ENCODE results near the gene ADGRV1.

ADGRV1 gene

GRCh38 chr5:90983148-90983547, 424.6 kb downstream of the ADGRV1 start:
- H3K4me3 ChIP-seq (ENCODE audit: low read depth, low read length): no peak overlapping the region
- no peak for TF ChIP-seq CTCF (IDR thresholded peaks at IDR 0.05; ENCODE audit: low read depth, low read length, missing control alignments)
- in situ Hi-C loops (cut with HindIII; ENCODE audit: low sequenced_read_pairs): no loop called here
- DNase-seq (ENCODE audit: low read depth): peak; percentile 33

GRCh38 chr5:90983711-90984124, 425.1 kb downstream of the ADGRV1 start:
- no peak for TF ChIP-seq CTCF (IDR thresholded peaks at IDR 0.05; ENCODE audit: low read depth, low read length, missing control alignments)
- DNase-seq (ENCODE audit: low read depth): no peak
- no peak overlapping the region for H3K4me3 ChIP-seq (ENCODE audit: low read depth, low read length)
- in situ Hi-C loops (cut with HindIII; ENCODE audit: low sequenced_read_pairs): no loop called here

- TF ChIP-seq CTCF (IDR thresholded peaks at IDR 0.05; ENCODE audit: low read depth, low read length, missing control alignments): no peak
- in situ Hi-C loops (cut with HindIII; ENCODE audit: low sequenced_read_pairs): no loop called here
- no peak for DNase-seq (ENCODE audit: low read depth)
- H3K4me3 ChIP-seq (ENCODE audit: low read depth, low read length): no peak overlapping the region
Measured at GRCh38 chr5:90985341-90985740, 426.7 kb downstream of the ADGRV1 start.

- in situ Hi-C loops (cut with HindIII; ENCODE audit: low sequenced_read_pairs): no loop called here
- no peak overlapping the region for H3K4me3 ChIP-seq (ENCODE audit: low read depth, low read length)
- TF ChIP-seq CTCF (IDR thresholded peaks at IDR 0.05; ENCODE audit: low read depth, low read length, missing control alignments): no peak
- no peak for DNase-seq (ENCODE audit: low read depth)
Measured at GRCh38 chr5:90987726-90988125, 429.1 kb downstream of the ADGRV1 start.

- no peak for DNase-seq (ENCODE audit: low read depth)
- H3K4me3 ChIP-seq (ENCODE audit: low read depth, low read length): no peak overlapping the region
- in situ Hi-C loops (cut with HindIII; ENCODE audit: low sequenced_read_pairs): loop anchor here (5.0 kb wide), 1 partner anchor 46 kb away; no protein-coding TSS in a partner anchor
- TF ChIP-seq CTCF (IDR thresholded peaks at IDR 0.05; ENCODE audit: low read depth, low read length, missing control alignments): no peak
Measured at GRCh38 chr5:90991201-90991600, 432.6 kb downstream of the ADGRV1 start.

GRCh38 chr5:90994796-90995195, 436.2 kb downstream of the ADGRV1 start:
- in situ Hi-C loops (cut with HindIII; ENCODE audit: low sequenced_read_pairs): loop anchor here (5.0 kb wide), 1 partner anchor 43 kb away; no protein-coding TSS in a partner anchor
- no peak overlapping the region for H3K4me3 ChIP-seq (ENCODE audit: low read depth, low read length)
- no peak for DNase-seq (ENCODE audit: low read depth)
- TF ChIP-seq CTCF (IDR thresholded peaks at IDR 0.05; ENCODE audit: low read depth, low read length, missing control alignments): no peak

GRCh38 chr5:90996089-90996488, 437.5 kb downstream of the ADGRV1 start:
- H3K4me3 ChIP-seq (ENCODE audit: low read depth, low read length): no peak overlapping the region
- DNase-seq (ENCODE audit: low read depth): no peak
- no peak for TF ChIP-seq CTCF (IDR thresholded peaks at IDR 0.05; ENCODE audit: low read depth, low read length, missing control alignments)
- in situ Hi-C loops (cut with HindIII; ENCODE audit: low sequenced_read_pairs): no loop called here

Data from astrocyte of the cerebellum (primary cell).